NCI-H460 (cell line): ENCODE data around the gene CAP2. TPM values are rescaled to one million over a fixed set of nuclear protein-coding genes. Genes with fewer than 3 reads are reported as not detected.

Experiments used
- small RNA-seq, 2 experiments: library from RNA; depleted of rRNA; stranded (forward); fragments of <200 nt; gene quantifications; one replicate each; pipeline ENCODE3, GENCODE V24; 2014
- total RNA-seq: library from RNA; depleted of rRNA; stranded (reverse); fragments of >200 nt; shearing (Covaris generic); gene quantifications from 2 replicates; pipeline ENCODE4 v1.2.3, GENCODE V29; 2014; rRNA removed

CAP2 gene
- total RNA-seq, 1 experiment from 2014 or later: 7.6 TPM

Small RNAs within 50 kb of the gene (small RNA-seq; reads per million reads assigned to genes)
- gene SUMO2P13: 0 reads per million in 2 experiments

Other genes with a start within 250 kb of the CAP2 start
- 5.1 and 6.3 TPM in 2 replicates for gene RBM24, start 112.2 kb upstream of the CAP2 start, total RNA-seq
- 10.1 and 12.6 TPM in 2 replicates for gene FAM8A1, start 206.7 kb downstream of the CAP2 start, total RNA-seq